ENCODE data around the gene MGARP.

- TF ChIP-seq CTCF (IDR thresholded peaks at IDR 0.05 in 2 of 3, conservative IDR thresholded peaks at IDR 0.05 in 1 of 3; ENCODE audit: borderline replicate concordance in 1 of 3, insufficient read depth in 1 of 3, low read depth in 2 of 3, low read length in 2 of 3): no peak
- TF ChIP-seq, protein P1, sequence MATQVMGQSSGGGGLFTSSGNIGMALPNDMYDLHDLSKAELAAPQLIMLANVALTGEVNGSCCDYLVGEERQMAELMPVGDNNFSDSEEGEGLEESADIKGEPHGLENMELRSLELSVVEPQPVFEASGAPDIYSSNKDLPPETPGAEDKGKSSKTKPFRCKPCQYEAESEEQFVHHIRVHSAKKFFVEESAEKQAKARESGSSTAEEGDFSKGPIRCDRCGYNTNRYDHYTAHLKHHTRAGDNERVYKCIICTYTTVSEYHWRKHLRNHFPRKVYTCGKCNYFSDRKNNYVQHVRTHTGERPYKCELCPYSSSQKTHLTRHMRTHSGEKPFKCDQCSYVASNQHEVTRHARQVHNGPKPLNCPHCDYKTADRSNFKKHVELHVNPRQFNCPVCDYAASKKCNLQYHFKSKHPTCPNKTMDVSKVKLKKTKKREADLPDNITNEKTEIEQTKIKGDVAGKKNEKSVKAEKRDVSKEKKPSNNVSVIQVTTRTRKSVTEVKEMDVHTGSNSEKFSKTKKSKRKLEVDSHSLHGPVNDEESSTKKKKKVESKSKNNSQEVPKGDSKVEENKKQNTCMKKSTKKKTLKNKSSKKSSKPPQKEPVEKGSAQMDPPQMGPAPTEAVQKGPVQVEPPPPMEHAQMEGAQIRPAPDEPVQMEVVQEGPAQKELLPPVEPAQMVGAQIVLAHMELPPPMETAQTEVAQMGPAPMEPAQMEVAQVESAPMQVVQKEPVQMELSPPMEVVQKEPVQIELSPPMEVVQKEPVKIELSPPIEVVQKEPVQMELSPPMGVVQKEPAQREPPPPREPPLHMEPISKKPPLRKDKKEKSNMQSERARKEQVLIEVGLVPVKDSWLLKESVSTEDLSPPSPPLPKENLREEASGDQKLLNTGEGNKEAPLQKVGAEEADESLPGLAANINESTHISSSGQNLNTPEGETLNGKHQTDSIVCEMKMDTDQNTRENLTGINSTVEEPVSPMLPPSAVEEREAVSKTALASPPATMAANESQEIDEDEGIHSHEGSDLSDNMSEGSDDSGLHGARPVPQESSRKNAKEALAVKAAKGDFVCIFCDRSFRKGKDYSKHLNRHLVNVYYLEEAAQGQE (IDR thresholded peaks at IDR 0.05; ENCODE audit: low read depth): no peak
- no peak for TF ChIP-seq TCF7L2 (IDR thresholded peaks at IDR 0.05; ENCODE audit: borderline replicate concordance, extremely low read depth, insufficient read depth, insufficient read length)
- TF ChIP-seq EZH2phosphoT487 (IDR thresholded peaks at IDR 0.05; ENCODE audit: borderline replicate concordance): no peak
- no peak for TF ChIP-seq FOSL1 (IDR thresholded peaks at IDR 0.05; ENCODE audit: low read depth)
- TF ChIP-seq POLR2AphosphoS5 (IDR thresholded peaks at IDR 0.05; ENCODE audit: low read depth, low read length): no peak
- TF ChIP-seq POLR2A (IDR thresholded peaks at IDR 0.05; ENCODE audit: borderline replicate concordance, extremely low read depth, insufficient read depth, insufficient read length): no peak
- TF ChIP-seq SP1 (IDR thresholded peaks at IDR 0.05; ENCODE audit: low read depth): no peak
- no peak for TF ChIP-seq CEBPB (IDR thresholded peaks at IDR 0.05; ENCODE audit: low read depth)
- TF ChIP-seq EZH2 (IDR thresholded peaks at IDR 0.05): no peak
- TF ChIP-seq CBX3 (IDR thresholded peaks at IDR 0.05; ENCODE audit: low read depth): no peak
Measured at GRCh38 chr4:139300431-139301112, 20.5 kb upstream of the MGARP start.

All from HCT116 (cell line).